Fibroblast of skin of abdomen (primary cell): ENCODE data around the gene ETF1. TPM values are rescaled to one million over a fixed set of nuclear protein-coding genes. Genes with fewer than 3 reads are reported as not detected.
A peak's percentile ranks its signal among the peaks of the same experiment; 100 is the strongest.

ENCODE experiments used
- DNase-seq: peaks from one replicate; pipeline ENCODE4 v3.0.0-alpha.2; 2013
- polyA plus RNA-seq, 2 experiments: library from polyadenylated mRNA; unstranded; fragments of 120-200 nt; gene quantifications; one replicate each; pipeline ENCODE4 v1.2.1, GENCODE V29; 2013; ENCODE audit not compliant: insufficient read length in 2 of 2

ETF1 gene
- polyA plus RNA-seq (2013, experiment 1 of 2; ENCODE audit: insufficient read length) = 93.0 TPM
- 90.9 TPM for polyA plus RNA-seq (2013, experiment 2 of 2; ENCODE audit: insufficient read length)

DNA sequence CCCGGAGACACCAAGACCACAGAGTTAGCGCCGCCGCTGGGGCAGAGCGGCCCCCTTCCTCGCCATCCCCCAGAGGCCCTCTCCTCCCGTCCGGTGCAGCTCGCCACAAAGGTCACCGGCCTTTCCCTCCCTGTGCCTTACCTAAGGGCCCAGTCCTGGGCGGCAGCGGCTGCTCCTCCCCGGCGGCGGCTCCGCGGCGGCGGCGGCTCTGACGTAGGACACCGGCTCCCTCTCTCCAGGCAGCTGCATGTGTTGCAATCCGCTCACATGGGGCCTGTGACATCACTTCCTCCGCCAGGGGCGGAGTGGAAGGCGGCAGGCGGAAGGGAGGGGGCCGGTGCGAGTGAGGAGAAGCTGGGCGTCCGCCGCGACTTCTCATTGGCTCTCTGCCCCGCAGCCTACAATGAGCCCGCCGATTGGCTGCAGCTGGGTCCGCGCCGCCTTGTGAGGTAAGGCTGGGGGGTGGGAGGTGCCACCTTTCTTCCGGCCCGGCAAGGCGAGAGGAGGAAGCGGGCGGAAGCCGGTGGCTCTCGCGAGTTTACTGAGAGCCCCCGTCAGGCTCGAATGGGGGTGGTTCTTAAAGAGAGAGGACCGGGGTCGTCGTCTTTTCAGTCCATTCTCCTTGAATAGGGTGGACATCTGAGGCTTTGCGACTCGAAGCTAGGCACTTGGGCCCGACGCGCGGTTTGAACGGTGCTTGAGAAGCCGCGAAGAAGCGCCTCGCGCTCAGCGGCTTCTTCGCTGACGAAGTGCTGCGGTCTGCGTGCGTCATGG is at the start of gene ETF1:
Gene ETF1 (minus strand): TSS at position 281 of the 774 bp plus-strand sequence. CDS start 318 bp downstream, outside the sequence.
- peak; percentile 100 for DNase-seq

DNA sequence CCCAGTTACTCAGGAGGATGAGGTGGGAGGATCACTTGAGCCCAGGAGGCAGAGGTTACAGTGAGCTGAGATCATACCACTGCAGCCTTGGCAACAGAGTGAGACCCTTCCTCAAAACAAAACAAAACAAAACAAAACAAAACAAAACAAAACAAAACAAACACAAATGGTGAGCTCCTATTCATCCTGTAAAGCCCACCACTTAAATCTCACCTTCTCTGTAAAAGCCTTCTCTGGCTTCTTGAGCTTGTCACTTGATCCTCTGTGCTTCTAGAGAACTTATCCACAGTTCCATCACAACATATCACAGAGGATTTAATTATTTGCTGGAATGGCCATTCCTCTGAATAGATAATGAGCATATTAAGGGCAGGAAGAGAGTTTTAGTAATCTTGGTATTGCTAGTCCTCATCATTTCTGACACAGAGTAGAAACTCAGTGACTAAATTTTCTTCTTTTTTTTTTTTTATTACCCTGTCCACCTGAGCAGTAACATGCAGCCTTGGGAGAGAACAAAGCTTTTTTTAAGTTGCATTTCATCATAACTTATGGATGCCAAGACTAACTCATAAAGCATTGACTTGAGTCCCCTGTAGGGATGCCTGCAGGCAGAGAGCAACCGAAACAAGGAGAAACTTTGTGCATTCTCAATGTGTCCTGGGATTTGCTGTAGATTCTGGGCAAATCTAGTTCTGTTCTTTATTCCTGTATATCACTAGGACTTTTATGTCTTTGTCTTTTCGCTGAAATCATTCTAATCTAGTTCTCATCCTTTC is 45.2 kb upstream of the ETF1 start:
- no peak for DNase-seq

DNA sequence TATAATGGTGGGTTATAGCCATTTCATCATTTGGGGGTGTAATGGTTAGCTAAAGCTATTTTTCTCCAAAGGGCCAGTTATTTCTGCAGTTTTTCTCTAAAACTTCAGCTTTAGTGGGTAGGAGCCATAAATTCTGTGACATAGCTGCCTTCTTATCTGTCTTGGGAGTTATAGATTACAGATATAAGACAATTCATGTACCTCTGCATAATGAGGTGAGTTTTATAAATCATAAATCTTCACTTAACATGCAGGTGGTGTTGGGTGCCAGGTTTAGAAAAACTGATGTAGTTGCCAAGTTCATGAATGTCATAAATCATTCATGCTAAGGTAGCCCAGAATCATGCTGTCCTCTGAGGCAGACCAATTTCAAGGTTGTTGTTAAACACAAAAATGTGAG is 42.1 kb upstream of the ETF1 start:
- DNase-seq = no peak

DNA sequence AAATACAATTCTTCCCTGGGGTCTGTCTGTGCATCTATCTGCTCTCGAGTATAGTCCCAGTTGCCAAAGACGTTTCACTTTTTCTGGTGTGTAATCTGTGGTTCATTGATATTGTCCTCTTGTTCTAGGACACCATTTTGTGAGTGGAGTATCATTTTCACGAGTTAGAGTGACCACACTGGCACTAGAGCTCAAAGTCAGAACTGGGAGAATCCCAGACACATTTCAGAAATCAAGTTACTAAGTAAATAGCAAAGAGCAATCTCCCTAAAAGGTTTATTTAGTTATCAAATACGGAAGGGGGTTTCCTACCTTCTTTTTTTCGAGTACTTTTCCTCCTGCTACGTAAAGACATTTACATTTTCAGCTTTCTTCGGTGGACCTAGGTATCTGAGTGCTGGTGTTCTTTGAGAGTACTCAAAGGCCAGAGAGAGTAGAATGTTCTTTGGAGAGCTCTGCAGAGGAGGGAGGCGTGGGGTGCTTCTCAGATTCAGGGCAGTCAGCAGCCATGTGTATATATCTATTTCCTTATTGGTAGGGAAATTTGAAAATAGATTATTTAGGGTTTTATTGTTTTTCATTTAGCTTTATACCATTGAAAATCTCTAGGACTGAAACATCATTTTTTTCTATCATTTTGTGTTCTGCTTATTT is 41.1 kb upstream of the ETF1 start:
- no peak for DNase-seq

DNA sequence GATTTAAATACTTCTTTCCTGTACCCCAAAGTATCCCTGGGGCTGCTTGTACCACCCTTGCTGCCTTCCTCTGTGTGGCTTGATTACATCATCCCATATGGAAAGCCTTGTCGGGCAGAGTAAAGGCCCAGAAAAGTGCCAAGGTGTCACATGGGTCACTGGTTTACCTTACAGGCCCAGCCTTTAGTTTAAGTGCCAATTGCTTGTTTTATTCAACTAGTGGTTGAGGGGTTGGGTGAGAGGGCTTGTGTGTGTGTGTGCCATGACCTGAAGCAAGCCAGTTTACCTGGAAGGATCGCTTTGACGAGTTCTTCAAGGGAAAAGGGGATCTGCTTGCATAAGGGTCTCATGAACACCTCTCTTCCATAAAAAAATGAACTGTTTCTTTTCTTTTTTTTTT is 39.9 kb upstream of the ETF1 start:
- no peak for DNase-seq

DNA sequence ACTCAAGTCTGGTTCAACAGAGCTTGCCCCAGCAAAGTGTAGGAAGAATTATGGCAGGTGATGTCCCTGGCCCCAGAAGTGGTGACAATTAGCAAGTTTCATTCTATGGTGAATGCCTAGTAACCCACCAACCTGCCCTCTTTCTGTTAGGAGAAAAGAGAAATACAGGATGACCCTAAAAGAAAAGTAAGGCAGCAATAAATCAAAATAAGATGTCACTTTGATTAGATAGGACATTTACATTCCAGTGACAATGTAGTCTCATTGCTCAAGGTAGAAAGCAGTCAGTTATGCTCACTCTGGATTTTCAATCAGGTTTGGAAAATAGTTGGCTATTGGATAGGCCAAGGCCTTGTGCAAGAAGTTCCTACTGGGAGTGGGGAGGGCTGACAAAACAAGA is 37.7 kb upstream of the ETF1 start:
- no peak for DNase-seq

DNA sequence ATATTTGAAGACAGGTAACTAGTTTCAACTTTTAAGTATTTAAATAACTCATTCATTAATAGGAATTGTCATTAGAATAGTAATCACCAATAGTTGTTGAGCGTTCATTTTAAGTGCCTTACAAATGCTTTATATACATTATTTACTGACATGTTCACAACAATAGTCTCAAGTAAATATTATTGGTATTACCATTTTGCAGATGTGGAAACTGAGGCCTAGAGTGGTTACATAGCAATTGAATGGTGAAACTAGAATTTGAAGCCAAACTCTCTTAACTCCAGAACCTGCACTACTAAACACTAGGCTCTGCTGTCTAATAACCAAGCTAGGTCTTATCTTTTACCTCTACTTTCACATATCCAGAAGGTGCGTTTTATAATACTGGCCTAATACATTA is 37.0 kb upstream of the ETF1 start:
- no peak for DNase-seq

DNA sequence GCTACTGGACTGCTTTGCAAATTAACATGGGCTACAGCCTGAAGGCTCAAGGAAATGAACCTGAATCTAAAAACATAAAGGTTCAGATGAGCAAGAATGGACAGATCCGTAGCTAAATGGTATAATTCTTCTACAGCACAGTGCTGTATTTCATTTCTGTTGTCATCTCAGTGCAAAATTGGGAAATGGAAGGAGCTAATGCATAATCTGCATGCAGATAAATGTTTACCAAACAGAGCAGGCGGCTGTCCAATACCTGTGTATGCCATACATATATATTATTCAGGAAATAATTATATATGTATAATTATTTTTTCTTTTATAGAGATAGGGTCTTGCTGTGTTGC is 36.5 kb upstream of the ETF1 start:
- no peak for DNase-seq

DNA sequence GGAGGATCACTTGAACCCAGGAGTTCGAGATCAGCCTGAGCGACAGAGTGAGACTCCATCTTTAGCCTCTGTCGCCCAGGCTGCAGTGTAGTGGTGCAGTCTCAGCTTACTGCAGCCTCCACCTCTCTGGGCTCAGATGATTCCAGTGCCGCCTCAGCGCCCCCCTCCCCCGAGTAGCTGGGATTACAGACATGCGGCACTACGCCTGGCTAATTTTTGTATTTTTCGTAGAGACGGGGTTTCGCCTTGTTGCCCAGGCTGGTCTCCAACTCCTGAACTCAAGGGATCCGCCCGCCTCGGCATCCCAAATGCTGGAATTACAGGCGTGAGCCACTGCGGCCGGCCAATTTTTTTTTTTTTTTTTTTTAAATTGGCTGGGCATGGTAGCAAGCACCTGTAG is 34.4 kb upstream of the ETF1 start:
- no peak for DNase-seq

DNA sequence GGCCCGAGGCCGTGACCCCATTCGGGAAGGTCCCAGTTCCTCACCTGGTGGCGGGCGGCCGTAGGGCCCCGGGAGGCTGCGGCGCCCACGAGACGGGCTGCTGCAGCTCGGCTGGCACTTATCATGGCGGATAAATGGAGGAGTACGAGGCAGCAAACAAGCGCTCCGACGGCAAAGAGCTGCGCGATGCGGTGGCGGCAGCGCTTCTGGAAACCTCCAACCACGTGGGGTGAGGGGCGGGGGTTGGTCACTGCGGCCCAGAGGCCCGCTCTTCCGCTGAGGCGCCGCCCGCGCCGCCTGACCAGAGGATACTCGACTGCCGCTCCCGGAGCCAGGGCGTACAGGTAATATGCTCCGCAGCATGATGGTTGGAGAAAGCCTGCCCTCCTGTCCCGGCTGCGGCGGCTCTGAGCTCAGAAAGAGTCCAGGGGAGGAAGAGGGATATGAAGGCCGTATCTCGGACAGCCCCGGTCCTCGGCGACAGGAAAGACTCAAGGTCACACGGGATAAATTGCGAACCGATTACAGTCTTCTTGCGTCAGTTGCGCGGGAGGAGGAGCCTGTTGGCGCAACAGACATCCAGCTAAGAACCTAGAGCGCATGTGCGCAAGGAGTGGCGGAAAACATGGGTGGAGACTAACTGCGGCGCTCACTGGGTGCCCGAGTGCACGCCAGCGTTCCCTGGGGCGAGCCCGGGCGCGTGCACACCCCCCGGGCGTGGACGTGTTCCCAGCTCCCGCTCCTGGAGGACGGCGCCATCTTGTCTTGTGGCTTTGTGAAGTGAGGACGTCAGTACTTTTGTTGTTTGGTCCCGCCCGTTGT is 32.4 kb upstream of the ETF1 start, which contains the start of gene HSPA9:
Gene HSPA9 (minus strand): TSS at position 208 of the 822 bp plus-strand sequence. CDS start 83 bp downstream, at position 125.
- DNase-seq = peak; percentile 100

DNA sequence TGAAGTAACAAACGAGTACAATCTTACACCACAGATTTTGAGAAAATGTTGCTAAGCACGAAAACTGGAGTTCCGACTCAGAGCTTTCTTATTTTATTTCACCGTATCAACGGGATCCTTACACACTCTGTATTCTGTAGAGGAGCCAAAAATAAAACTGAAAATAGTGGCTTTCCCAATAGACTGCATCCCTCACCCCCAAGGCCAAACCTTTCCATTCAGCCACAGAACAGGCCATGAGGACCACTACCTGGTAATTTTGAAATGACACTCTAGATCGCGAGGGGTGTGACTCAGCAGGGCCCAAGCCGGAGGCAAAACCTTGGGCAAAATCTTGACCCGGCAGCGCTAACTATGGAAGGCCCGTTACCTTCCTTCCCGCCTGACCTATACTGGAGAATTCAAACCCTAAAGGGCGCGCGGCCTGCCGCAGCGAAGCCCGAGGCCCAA is 31.7 kb upstream of the ETF1 start:
- no peak for DNase-seq

DNA sequence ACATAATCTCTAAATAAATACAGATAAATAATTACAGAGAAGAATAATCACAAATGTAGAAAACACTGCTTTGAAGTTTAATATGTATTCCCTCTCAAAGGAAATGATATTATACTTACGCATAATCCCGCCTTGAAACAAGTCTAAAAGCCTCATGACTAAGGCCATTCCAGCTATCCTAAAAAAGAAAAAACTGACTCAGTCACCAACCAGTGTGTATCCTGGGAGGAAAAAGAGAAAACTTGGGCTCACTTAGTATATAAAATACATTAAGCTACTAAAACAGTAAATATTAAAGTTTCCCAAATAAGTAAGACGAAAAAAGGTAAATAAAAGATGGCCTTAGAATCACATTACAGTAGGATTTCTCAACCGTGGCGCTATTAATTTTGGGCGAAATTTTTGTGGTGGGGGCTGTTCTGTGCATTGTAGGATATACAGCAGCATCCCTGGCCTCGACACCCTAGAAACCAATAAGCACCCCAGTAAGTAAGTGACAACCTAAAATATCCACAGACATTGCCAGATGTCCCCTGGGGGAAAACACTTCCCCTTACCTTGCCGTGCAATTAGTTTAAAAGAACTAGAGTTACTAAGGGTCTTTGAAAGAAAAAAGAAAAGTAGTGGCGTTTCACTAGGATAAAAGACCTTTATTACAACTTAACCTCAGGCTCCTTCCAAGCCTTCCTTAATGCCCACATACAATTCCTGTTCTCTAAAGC is 31.1 kb upstream of the ETF1 start:
- DNase-seq = peak; percentile 26

DNA sequence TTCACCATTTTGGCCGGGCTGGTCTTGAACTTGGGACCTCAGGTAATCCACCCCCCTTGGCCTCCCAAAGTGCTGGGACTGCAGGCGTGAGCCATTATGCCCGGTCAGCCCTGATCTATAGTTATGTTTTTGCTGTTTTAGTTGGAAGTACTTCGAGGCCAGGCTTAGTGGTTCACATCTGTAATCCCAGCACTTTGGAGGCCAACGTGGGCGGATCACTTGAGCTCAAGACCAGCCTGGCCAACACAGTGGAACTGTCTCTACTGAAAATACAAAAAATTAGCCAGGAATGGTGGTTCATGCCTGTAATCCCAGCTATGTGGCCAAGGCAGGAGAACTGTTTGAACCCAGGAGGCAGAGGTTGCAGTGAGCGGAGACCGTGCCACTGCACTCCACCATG is 30.2 kb upstream of the ETF1 start:
- DNase-seq = no peak

DNA sequence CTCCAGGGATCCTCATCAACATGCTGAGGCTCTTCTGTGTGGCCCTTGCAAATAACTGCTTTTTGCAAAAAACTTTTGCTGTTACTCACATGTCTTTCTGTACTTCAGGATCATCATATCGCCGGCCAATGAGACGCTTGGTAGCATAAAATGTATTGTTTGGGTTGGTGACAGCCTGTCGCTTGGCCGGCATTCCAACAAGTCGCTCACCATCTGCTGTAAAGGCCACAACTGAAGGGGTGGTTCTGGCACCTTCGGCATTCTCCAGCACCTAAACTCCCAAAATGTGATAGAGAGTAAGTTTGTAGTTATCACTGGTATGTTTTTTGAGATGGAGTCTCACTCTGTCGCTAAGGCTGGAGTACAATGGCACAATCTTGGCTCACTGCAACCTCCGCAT is 27.8 kb upstream of the ETF1 start:
- no peak for DNase-seq

DNA sequence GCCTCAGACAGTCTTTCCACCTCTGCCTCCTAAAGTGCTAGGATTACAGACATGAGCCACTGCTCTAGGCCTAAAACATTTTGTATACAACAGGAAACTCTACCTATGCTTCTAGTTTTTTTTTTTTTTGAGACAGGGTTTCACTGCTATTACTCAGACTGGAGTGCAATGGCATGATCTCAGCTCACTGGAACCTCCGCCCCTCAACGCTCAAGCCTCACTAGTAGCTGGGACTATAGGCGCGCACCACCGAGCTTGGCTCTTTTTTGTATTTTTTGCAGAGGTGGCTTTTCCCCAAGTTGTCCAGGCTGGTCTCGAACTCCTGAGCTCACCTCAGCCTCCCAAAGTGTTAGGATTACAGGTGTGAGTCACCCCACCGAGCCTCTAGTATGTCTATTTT is 26.7 kb upstream of the ETF1 start:
- no peak for DNase-seq

DNA sequence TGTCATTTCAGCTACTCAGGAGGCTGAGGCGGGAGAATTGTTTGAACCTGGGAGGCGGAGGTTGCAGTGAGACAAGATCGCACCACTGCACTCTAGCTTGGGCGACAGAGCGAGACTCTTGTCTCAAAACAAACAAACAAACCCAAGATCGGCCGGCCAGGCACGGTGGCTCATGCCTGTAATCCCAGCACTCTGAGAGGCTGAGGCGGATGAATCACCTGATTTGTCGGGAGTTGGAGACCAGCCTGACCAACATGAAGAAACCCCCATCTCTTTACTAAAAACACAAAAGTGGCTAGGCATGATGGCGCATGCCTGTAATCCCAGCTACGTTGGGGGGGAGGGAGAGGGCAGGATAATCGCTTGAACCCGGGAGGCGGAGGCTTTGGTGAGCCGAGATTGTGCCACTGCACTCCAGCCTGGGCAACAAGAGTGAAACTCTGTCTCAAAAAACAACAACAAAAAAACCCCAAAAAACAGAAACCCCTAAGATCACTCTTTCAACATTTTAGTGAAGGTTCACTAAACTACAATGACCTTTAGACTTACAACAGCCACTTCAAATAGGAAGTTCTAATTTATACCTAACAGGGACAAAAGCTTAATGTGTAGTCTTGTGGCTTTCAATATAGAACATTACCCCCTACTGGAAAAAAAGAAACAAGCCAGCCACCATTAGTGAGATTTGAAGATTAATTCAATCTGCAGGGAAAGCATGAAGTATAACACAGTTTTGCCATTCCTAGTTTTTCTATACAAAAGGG is 25.2 kb upstream of the ETF1 start:
- no peak for DNase-seq

DNA sequence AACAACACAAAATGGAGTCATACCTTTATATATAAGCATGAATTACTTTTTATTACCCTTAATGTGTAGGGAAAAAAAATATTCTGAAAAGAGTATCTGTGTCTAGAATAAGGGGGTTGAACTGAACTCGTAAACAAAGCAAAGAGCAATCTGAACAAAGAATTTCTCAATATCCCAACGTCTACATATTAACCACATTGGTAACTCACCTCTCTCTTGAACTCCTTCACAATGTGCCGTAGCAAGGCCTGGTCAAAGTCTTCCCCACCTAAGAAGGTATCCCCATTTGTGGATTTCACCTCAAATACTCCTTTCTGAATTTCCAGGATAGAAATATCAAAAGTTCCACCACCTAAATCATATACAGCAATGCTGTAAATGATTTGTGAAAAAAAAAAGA is 23.8 kb upstream of the ETF1 start:
- DNase-seq = no peak

DNA sequence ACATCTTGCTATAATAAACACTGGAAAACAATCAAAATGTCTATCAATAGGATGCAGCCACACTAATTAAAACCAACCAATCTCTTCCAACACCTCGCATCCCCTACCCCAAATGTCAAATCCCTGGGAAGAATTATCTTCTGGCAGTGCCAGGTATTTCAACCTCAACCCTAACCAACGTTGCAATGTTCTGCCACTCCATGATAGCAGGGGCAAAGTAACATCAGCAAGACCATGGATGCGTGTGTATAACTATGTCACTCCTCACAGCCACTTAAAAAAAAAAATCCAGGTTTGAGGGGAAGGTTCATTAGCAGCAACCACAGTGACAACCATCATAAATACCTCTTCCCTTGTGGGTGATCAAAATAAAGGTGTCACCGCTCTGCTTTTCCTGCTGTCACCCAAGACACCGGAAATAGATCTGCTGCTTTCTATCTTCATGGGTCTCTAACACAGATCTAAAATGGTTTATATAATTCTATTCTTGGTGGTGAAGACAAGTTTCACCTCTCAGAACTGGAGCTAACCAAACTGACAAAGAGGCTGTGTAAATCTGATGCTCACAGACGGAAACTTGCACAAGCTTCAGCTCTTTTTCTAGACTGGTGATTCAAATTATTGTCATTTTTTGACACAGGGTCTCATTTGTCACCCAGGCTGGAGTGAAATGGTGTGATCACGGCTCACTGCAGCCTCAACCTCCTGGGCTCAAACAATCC is 22.2 kb upstream of the ETF1 start:
- no peak for DNase-seq

DNA sequence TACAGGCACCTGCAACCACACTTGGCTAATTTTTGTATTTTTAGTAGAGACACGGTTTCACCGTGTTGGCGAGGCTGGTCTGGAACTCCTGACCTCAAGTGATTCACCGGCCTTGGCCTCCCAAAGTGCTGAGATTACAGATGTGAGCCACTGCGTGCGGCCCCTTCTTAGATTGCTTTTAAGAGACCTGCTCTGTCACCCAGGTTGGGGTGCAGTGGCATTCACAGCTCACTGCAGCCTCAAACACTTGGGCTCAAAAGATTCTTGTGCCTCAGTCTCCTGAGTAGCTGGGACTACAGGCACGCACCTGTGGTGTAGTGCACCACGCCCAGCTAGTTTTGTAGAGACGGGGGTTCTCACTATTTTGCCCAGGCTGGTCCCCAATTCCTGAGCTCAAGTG is 21.2 kb upstream of the ETF1 start:
- no peak for DNase-seq
